Bone marrow (tissue), 2 donors: Measurements from ENCODE around the gene SRMS.

Source experiments
- DNase-seq, 2 donors: peaks; one replicate each; lab custom pipeline; 2025; lab: John Stamatoyannopoulos, UW

Gene SRMS

DNA sequence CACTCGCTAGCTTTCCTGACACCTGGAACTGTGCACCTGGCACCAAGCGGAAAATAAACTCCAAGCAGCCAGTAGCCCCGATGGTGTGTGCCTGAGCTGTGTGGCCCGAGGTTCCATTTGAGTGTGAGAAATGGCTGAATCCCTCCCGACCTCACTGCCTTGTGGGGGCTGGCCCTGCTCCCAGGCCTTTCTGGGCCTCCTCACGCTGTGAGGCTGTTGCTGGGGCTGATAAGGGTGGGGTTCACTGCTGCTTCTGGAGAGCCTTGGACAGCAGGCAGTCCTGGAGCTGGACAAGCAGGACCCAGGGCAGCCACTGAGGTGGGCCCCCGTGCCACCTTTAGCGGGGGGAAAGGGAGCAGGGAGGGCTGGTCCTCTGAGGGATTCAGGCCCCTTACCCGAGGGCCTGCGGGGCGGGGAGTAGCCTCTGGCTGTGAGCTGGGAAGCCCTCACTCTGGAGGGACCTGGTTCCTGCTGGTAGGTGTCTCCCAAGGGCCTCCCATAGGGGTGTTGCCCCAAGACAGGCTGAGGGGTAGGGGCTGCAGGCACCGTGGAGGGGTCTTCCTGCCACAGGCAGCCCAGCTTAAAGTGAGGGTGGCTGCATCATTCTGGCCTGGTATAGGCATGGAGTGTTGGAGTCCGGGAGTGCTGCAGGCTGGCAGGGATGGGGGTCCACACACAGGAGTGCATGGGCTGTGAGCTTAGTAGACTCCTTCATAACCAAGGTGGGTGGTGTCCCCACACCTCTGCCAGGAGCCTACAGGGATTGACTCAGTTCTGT is 25.3 kb downstream of the SRMS start:
- DNase-seq = no peak

DNA sequence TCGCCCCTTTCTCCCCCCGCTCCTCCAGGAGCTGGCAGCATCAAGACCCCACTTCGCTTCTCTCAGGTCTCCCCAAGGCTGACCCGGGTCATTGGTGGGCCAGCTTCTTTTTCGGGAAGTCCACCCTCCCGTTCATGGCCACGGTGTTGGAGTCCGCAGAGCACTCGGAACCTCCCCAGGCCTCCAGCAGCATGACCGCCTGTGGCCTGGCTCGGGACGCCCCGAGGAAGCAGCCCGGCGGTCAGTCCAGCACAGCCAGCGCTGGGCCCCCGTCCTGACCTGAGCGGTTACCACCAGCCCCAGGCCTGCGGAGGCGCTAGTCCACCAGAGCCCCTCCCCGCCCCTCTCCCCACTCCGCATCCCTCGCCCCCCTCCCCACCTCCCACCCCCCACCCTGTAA is 25.9 kb downstream of the SRMS start:
- DNase-seq = no peak

DNA sequence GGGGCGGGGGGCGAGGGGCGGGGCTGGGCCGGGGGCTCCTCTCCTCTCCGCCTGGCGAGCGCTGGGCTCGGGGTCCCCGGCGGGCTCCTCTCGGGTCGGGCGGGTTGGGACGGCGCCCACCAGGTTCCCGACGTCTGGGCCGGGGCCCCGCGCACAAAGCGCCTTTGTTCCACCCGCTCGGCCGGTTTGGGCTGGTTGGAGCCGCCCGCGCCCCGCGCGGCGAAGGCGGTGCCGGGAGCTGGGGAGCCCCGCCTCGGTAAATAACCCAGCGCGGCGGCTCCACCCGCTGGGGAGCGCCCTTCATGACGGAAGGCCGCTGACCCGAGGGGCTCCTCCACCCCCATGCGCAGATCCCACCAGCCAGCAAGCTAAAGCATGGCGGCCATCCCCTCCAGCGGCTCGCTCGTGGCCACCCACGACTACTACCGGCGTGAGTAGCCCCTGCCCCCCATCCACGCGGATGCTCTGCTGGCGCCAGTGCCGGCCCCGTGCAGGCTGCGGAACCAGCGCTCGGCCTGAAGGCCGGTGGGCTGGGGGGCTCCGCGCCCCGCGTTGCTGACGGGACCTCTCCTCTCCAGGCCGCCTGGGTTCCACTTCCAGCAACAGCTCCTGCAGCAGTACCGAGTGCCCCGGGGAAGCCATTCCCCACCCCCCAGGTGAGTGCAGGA is 26.5 kb downstream of the SRMS start:
- DNase-seq = peak in 1 of 2 donors; percentile 38

DNA sequence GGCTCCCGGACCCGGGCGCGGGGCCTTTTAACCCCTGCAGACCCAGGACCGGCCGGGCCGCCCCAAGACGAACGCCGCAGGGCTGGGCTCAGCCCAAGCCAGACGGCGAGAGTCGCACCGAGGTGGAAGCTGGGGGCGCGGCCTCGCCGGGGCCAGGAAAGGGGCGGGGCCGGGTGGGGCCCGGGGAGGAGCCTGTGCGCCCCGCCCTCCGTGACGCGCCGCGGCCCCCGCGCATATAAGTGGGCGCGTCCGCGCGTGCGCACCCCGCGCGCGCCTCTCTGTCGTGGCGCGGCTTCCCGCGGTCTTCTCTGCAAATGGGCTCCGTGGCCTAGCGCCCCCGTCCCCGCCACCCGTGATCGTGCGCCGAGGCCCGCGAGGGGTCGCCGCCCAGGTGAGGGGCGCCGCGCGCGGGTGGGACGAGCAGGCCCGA is 27.0 kb downstream of the SRMS start, which contains the start of gene PPDPF:
PPDPF (plus strand) TSS at position 262 of the 430 bp plus-strand sequence. CDS start 544 bp downstream, outside the sequence.
- DNase-seq = peak; percentile 47 to 80

DNA sequence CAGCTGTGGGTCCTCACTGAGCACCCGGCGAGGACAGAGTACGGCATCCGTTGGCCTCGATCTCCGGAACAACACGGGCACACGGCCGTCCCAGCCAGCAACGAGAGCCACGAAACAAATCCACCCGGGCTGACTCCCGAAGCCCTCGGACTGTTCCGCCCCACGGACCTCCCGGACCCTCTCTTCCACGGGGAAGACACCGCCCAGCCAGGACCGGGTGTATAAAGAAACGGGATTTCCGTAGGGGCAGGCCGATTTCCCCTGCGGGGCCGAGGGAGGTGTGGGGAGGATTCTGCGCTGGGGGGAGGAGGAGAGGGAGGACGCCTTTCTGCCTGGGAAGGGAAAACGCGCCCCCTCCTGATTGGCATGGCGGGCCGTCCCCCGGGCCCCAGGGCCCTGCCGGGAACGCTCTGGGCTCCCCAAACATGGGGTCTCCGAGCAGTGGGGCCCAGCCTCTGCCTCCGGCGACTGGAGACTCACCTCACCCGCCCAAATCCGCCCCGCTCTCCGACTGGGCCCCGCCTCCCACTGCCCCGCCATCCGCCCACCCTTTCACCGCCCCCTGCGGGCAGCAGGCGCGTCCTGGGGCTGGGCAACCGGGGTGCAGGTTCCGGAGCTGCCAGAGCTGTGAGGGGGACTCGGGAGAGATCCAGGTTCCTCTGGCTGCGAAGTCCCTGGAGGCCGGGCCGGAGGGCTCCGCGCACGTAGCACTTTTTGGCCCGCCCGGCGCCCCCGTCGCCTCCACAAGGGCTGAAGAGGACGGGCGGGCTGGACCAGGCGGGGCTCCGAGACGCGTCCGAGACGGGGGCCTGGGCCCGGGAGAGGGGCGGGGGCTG is 27.7 kb downstream of the SRMS start:
- DNase-seq = peak in 1 of 2 donors; percentile 80

DNA sequence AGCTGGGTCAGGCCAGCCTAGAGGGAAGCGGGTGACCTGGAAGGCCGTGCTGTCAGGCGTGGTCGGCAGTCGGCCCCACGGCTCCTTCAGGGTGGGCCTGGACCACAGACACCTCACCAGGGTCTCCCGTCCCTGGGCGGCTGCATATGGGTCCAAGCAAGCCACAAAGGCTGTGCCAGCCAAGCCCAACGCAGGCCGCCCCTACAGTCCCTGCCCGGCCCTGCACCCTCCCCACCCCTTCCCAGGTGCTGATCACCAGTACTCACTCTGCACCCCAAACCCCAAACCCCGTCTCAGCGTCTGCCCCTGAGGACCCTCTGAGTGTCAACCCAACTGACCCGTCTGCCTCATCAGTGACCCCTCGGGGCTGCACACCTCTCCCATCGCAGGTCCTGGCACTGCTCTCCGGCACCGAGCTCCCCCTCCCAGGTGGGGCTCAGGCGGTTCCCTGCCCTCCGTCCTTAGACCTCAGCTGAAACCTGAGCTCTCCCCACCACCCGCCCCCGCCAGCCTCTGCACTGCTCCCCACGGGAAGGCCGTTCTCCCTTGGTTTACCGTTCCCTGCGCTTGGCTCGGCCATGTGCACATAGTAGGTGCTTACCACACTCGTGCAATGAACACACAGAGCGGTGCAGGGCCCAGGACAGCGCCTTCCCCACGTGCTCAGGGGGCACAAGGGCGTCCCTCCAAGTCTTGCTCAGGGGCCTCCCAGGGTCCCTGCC is 28.4 kb downstream of the SRMS start:
- no peak for DNase-seq

DNA sequence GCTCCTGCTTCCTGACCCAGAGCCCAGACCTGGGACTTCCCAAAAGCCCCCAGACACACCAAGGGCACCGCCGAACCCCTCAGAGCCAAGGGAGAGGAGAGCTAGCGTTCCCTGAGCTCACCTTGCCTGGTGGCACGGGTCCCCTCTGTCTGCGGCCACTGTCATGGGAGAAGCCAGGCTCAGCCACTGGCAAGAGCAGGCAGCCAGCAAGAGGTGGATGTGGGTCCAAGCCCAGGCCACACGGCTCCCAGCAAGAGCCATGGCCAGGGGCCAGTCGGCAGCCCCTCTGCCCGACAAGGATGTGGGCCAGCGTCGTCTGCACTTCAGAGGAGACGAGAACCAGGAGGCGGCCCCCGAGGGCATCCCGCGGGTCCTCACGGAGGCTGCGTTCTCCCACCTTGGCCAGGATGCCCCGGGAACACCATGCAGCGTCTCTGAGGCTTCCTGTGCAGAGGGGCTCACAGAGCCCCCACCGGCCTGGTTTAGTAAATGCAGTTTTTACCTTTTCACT is 29.1 kb downstream of the SRMS start:
- DNase-seq = no peak

DNA sequence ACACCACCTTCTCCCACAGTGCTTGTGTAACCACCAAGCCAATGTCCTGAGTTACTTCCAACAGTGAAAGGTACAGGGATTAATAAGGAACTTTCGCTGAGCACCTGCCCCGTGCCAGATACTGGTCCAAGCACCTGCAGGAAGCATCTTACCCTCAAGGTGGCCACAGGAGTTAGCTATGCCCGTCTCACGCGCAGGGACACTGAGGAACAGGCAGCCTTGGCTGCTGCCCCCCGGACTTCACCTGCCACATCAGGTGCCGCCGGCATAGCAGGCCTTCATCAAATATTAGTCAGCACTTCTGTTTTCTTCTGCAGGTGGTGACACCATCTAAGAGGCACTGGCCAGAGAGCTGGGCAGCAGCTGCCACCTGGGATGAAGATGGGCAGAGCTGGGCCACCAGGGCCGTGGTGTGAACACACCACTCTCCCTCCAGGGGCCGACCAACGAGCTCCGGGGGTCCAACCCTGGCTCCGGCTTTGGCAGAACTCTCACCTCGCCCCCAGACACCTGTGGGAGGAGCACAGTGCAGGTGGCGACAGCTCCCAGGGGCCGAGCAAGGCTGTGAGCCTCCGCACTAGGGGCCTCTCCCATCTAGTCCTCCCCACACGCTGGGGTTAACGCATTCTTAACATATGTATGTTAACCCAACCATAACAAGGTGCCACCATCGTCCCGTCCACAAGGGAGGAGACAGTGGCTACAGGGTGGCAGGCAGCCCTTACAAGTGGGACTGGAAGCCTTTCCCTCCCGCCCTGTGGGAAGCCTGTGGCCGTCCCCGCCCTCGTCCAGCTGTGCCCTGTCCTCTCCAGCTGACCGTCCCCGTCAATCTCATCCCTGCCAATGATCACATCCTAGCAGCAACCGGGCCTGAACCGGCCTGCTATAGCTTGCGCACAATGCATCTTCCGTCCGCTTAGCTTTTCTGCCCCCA is 29.9 kb downstream of the SRMS start:
- DNase-seq = no peak

DNA sequence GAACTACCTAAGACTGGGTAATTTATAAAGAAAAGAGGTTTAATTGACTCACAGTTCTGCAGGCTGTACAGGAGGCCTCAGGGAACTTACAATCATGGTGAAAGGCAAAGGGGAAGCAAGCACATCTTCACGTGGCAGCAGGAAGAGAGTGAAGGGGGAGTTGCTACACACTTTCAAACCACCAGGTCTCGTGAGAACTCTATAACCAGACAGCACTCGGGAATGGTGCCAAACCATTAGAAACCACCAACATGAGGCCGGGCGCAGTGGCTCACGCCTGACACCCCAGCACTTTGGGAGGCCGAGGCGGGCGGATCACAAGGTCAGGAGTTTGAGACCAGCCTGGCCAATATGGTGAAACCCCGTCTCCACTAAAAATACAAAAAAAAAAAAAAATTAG is 33.0 kb downstream of the SRMS start:
- peak in 1 of 2 donors; percentile 36 for DNase-seq

DNA sequence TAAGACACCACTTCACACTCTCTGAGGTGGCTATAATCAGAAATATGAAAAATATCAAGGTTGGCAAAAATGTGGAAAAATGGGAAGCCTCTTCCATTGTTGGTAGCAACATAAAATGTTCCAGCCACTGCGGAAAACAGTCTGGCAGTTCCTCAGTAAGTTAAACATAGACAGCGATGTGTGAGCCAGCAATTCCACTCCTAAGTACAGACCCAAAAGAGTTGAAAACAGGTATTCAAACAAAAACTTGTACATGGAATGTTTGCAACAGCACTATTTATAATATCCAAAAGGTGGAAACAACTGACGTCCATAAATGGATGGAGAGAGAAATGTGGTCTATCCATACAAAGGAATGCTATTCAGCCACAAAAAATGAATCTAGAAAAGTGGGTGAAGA is 34.3 kb downstream of the SRMS start:
- DNase-seq = no peak

DNA sequence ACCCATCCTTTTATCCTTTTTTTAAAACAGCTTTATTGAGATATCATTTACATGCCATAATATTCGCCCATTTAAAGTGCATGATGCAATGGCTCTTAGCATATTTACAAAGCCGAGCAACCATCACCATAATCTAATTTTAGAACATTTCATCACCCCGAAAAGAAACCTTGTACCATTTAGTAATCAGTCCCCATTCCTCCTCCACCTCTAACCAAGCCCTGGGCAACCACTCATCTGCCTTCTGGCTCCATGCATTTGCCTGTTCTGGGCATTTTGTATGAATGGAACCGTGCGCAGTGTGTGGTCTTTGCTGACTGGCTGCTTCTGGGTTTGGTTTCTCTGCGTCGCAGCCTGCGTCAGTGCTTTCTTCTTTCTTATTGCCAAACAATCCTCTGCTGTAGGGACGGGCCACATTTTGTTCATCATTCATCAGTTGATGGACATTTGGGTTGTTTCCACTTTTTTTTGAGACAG is 38.4 kb downstream of the SRMS start:
- DNase-seq = no peak

DNA sequence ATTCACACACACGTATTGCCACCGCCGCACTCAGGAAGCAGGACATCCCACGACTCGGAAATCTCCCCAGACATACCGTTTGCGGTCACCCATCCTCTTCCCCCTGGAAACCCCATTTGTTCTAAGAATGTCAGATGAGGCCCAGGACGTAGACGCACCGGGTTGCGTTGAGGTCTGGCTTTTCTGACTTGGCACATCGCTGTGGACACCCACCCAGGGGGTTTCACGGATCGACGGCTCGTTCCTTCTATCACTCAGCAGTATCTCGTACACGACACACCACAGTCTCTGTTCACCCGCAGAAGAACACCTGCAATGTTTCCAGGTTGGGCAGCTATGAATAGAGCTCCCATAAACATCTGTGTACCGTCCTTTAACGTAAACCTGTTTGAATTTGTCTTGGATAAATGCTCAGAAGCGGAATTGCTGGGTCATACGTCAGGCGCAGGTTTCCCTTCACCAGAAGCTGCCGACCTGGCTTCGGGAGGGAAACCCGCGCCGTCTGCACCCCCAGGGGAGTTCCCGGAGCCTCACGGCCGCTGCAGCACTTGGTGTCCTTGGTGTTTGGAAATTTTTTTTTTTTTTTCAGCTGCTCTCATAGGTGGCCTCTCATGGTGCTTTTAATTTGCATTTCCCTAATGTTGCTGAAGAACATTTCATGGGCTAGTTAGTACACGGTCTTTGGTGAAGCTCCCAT is 39.3 kb downstream of the SRMS start:
- DNase-seq = no peak

DNA sequence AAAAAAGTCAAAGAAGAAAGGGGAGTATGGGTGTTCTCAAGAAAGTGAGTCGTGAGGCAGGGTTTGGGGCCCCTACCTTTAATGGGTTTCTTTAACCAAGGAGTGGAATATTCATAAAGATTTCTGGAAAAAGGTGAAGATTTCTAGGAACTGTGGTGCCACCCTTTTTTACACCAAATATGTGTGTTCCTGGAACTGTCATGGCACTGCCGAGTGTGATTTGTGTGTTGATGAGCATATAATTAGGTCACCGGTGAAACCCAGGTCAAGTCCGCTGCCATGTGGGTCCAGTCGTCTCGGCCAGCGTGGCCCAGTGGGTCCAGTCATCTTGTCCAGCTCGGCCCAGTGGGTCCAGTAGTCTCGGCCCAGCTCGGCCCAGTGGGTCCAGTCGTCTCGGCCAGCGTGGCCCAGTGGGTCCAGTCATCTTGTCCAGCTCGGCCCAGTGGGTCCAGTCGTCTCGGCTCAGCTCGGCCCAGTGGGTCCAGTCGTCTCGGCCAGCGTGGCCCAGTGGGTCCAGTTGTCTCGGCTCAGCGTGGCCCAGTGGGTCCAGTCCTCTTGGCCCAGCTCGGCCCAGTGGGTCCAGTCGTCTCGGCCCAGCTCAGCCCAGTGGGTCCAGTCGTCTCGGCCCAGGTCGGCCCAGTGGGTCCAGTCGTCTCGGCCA is 40.3 kb downstream of the SRMS start:
- no peak for DNase-seq

DNA sequence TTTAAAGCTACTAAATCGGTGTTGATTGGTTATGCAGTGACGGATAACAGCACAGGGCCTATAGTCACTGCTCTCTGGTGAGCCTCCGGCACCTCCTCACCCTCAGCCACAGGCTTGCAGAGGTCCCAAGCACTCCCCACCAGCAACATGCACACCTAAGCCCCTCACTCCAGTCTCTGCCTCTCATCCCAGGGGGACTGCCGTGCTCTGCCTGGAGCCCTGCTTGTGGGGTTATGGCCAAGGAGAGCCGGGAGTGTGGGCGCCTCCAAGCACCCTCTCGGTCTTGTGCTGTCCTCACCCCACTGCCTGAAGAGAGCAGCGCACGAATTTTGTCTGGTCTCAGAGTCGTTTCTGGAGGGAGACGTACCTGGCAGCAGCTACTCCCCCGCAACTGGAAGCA is 41.8 kb downstream of the SRMS start:
- no peak for DNase-seq

DNA sequence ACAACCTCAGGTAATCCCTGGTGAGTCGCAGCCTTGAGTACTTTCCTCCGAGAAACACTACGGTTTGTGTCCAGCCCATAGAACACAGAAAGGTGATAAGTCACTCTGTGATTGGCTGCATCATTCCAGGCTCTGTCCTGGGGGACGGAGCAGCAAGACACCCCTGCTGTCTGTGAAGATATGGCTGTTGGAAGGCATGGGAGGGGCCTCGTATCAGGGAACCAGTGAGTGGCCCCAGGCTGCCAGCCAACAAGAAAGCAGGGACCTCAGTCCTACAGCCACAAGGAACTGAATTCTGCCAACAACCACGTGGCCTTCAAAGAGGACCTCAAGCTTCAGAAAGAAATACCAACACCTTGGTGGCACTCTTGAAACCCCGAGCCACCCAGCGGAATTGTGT is 42.3 kb downstream of the SRMS start:
- no peak for DNase-seq

DNA sequence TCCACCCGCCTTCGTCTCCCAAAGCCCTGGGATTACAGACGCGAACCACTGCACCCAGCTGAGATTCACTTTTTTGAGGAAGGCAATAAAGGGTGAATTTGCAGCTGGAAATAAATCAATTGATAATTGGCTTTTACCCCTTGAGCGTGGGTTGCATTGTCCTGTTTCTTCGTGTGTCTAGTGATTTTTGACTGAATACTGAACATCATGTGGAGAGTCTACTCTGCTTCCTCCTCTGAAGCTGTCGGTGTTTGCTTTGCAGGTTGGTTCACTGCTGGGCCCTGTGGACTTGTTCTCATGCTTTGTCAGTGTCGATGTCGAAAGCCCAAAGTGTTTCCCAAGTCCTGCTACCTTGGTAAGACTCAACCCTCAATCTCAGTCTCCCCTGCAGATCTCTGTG is 42.9 kb downstream of the SRMS start:
- DNase-seq = no peak

DNA sequence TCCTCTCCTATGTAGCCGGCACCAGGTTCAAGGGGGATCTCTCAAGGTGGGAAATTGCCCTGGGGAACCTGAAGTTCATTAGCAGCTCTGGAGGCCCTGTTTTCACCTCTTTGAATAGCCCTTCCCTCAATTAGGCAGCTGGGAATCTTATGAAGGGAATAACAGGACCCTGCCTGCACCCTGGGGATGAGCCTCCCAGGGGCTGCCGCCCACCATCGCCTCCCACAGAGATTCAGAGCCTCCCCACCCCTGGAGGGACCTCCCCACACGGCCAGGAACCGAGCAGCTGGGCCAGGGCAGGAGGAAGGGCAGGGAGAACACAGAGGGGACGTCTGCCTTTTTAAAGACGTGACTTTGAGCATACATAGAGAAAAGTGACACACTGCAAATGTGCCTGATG is 44.0 kb downstream of the SRMS start:
- DNase-seq = no peak

DNA sequence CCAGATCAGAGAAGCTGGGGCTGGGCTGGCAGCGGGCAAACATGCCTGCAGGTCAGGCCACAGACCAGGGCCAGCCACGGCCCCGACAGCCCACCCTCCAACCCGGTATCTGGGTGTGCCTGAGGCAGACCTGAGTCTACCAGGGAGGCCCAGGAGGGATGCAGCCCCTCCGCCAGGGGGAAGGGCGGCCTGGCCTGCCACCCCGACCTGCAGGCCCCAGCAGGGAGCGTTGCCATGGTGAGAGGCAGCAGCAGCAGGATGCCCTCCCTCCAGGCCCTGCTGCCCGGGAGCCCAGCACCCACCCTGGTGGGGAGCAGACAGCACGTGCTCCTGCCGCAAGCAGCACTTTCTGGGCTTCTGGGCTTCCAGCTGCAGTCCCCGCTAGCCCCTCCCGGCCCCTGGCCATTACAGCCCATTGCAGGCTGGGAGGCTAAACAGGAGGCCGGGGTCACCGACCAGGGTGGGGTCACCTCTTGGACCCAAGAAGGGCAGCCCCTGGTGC is 44.8 kb downstream of the SRMS start:
- no peak for DNase-seq
